ENCODE data around the gene TAF3.
"Not testable (repeated sequence)": the region's sequence is repeated elsewhere in the genome, so short reads cannot be mapped to it uniquely, and the experiment has no call there.

TAF3 gene

DNA sequence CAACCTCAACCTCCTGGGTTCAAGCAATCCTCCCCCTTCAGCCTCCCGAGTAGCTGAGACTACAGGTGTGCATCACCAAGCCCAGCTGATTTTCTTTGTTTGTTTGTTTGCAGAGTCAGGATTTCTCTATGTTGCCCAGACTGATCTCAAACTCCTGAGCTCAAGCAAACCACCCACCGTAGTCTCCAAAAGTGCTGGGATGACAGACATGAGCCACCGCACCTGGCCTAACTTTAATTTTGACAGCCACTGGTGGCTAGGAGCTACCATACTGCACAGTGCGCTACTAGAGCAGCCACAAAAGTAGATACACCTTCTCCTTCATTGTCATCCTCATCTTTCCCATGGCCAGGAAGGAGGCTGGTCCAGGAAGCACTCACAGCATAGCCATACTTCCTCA is 205.0 kb downstream of the TAF3 start:
- no peak for DNase-seq (ENCODE audit: low read depth, low spot score)
- H3K27ac ChIP-seq = no peak overlapping the region

DNA sequence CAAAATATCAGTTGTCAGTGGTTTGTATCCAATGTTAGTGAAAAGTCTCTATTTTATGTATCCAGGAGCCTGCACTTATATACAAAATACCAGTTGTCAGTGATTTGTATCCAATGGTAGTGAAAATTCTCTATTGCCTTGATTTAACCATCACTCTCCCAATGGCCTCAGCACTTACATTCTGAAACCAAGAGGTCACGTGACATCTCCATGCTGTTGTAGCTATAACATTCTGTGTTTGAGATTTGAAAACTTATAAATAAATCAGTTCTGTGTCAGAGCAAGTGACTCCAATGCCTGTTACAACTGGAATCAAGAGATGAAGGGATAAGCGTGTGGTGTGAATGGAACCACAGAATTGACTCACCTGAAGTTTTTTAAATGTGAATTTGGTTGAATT is 205.5 kb downstream of the TAF3 start:
- no peak for DNase-seq (ENCODE audit: low read depth, low spot score)
- H3K27ac ChIP-seq = no peak overlapping the region

DNA sequence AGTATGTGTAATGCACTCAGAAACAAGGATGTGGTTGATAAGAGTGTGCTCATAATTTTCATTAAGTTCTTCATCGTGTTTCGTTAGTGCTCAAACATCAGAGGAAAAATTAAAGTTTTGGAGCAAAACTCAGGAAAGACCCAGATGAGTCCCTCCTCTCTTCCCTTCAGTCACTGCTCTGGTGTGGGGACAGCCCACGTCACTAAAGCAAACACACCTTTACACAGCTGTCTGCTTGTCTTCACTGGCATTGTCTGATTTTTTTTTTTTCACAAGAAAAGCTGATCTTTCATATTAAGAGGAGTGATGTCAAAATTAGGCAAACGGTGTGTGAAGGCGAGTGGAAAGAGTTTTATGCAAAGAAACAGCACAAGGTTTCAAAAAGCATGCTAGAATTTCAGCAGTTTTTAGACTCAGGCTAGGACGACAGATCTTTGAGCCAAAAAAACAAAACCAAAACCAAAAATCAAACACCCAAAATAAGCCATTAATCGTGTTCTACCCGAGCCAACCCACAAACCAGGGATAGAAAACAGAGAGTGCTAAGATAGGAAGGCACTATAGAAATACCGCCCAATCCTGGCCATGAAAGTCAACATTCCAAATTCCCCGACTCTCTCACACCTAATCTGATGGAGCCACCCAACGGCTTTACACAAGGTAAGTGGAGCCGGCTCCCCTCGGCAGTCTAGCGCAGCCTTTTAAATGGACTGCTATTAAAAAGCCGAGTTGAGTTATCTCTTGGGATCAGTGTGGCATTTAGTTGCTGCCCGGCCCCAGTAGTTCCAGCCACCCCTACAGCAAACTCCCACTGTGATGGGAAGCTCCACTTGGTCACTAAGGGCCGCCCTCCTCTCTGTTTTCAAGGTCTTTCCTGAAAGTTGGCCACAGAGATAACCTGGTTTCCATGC is 208.3 kb downstream of the TAF3 start:
- no peak overlapping the region for H3K27ac ChIP-seq
- DNase-seq (ENCODE audit: low read depth, low spot score) = no peak

DNA sequence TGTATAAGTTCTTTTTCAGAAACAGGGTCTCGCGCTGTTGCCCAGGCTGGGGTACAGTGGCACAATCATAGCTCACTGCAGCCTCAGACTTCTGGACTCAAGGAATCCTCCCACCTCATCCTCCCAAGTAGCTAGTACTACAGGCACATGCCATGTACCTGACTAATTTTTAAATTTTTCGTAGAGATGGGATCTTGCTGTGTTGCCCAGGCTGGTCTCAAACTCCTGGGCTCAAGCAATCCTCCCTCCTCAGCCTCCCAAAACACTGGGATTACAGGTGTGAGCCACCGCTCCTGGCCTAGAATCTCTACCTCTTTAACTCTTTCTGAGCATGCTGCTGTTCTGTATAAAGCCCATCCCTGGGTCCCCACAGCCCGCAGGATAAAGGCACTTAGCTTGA is 212.9 kb downstream of the TAF3 start:
- H3K27ac ChIP-seq; DNase-seq (ENCODE audit: low read depth, low spot score): not testable (repeated sequence)

DNA sequence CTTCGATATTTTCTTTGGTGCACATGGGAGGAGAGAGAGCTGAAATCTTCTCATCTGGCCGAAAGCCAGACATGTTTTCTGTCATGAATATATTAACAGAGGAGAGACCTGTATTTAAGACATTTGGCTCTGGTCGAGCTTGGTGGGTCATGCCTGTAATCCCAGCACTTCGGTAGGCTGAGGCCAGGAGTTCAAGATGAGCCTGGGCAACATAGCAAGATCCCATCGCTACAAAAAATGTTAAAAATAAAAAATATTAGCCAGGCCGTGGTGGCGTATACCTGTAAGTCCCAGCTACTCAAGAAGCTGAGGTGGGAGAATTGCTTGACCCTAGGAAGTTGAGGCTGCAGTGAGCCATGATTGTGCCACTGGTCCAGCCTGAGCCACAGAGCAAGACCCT is 214.3 kb downstream of the TAF3 start:
- no peak overlapping the region for H3K27ac ChIP-seq

DNA sequence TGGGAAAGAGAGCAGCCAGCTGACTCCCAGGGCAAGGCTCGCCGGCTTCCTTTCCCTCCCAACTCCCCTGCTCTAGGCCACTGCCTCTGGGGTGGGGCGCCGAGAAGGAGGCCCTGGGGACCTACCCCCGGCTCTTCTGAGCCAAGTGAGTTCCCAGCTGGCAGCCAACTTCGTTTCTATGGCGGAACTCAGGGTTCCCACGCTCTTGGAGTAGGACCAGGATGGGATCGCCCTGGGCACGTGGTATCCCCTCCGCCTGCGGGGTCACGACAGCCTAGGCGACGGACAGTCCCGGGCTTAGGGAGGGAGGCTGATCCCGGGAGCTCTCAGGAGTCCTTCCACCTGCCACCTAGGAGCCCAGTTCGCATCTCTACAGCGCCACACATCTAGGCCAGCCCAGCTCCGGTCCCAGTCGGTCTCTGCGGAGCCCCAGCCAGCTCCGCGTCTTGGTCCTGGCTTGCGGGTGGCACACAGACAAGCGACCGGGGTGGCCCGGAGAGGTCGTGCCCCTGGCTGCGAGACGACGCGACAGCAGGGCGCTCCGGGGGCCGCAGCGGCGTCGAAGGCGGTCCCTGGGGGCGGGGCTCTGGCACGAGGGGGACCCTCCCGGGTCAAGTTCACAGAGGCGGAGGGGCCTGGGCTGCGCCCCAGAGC is 215.6 kb downstream of the TAF3 start:
- H3K27ac ChIP-seq = no peak overlapping the region
- DNase-seq (ENCODE audit: low read depth, low spot score) = no peak

More for the DNA sequence above, 214.3 kb downstream of the TAF3 start:
- no peak for DNase-seq (ENCODE audit: low read depth, low spot score)

DNA sequence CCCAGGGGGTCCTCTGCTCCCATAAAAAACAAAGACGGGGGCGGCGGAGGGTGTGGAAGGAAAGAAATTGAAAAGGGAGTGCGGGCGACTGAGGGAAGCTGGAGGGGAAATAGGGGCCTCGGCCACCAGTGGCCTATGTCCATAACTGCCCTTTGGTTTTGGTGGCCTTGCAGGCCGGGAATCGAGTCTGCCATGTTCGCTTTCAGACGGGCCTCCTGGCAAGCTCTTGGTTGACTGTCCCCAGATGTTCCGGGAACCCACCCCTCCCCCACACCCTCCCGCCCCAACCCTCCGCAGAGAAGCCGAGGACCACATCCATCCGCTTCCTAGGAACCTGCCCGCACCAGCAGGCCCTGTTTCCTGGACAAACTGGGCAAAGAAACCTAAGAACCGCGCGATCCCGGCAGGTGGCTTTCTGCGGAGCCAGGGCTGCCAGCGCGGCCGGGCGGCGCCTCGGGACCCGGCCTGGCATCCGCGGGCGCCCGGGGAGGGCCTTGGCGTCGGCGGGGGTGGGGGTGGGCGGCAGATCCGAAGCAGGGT is 216.2 kb downstream of the TAF3 start:
- H3K27ac ChIP-seq = no peak overlapping the region
- no peak for DNase-seq (ENCODE audit: low read depth, low spot score)

DNA sequence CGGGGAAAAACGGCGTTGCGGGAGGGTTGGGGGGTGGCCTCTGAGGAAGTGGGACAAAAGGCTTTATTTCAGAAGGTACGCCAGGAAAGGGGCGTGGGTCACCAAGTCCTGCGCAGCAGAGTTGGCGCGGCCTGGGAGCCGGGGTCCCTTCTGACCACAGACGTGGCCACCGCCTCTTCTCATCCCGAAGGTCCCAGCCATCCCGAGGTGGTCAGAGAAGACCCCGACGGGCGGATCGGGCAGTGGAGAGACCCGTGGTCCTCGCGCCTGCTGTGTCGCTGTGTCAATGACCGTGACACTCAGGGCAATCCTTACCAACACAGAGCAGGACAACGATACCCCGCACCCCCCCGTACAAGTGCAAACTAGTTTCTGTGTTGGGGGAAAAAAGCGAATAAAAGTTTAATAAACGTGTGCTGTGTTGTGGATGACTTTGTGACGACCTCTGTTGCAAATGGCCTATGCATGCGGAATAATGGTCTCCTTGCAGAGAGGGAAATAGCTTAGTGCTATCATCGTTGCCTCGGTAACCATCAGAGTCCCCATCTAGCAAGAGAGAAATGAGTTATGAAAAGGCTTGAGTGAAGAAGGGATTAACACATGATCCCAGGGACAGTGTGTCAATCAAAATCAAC is 216.8 kb downstream of the TAF3 start:
- no peak for DNase-seq (ENCODE audit: low read depth, low spot score)

DNA sequence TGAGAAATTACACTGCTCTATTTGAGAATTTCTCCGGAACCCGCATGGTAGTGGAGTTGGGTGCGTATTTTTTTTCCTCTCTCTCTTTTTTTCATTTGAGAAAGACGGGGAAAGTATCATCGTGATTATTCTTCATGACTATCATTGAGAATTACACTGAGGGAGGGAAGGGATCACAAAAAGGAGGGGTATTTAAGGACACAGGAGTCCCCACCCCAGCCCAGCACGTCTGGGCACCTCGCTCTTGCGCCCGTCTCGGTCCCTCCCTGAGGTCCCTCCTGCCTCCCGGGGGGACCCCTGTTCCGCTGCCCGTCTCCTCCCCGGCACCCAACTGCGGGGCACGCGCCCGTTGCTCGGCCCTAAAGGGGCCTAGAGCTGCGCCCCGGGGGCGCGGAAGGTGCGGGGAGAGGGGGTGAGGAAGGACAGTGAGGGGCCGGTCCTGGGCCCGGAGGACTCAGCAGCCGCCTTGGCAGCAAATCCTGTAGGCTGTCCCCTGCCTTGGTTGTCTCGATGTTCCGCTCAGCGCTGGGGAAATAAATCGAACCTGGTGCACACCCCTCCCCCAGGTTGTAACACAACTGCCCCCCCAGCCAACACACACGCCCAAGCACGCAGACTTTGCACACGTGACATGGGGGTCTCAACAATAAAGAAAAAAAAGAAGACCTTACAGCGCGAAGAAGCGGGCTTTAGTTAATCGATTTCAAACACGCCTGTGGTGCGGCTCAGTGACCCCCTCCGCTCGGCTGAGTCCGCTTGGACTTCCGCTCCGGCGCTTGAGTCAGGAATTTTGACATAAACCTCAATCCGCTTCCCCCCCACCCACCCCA is 217.6 kb downstream of the TAF3 start:
- no peak for DNase-seq (ENCODE audit: low read depth, low spot score)
- H3K27ac ChIP-seq = no peak overlapping the region

More for the DNA sequence above, 216.8 kb downstream of the TAF3 start:
- no peak overlapping the region for H3K27ac ChIP-seq

DNA sequence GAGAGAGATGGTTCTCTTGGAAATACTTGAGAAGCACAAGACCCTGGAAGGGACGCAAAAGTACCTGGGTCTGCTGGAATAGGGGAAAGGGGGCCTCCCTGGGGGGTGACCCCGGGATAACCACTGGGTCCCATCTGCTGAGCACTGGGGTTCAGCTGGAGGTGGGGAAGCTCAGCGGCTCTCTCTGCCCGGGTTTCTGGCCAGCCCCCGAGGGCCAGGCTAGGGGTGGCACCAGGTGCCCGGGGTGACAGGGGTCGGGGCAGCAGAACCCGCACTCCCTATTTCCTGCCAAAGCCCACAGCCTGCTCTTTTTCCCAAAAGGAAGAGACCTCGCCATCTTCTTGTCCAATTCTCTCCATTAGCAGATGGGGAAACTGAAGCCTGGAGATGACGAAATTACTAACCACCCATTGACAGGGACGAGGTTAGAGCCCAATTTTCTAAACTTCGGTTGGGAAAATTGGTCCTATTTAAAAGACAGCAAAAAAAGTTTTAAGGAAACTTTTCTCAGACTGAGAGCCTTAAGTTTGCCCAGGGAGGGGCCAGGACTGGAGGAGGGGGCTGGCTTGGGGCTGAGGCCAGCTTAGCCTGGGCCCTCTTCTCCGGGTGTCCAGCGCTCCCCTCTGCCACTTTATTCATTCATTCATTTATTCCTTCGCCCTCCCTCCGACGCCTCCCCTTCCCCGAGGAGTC is 218.3 kb downstream of the TAF3 start:
- no peak for DNase-seq (ENCODE audit: low read depth, low spot score)
- H3K27ac ChIP-seq = no peak overlapping the region

DNA sequence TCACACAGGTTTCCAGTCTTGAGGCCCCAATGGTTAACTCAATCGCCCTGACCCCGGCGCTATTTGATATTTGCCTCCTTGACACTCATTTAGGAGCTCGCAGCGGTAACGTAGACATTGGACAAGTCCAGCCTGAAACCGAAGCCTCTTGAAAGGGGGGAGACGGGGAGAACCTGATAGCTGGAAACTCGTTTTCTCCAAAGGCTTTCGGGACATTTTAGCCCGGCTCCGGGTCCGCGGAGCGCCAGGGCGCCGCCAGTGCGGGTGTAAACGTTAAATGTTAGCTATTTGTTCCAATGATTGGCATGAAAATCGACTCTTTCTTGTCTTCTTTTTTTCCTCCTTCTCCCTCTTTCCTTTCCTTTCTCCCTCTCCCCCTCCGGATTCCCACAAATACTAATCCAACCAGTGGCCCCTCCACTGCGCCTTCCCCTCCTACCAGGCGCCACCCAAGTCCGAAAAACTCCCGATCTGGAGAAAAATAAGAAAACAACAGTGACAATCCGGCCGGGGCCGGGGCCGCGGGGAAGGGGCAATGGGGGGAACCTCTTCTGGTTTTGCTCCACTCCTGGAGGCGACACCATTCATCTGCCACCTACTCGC is 219.0 kb downstream of the TAF3 start:
- DNase-seq (ENCODE audit: low read depth, low spot score) = no peak
- no peak overlapping the region for H3K27ac ChIP-seq

DNA sequence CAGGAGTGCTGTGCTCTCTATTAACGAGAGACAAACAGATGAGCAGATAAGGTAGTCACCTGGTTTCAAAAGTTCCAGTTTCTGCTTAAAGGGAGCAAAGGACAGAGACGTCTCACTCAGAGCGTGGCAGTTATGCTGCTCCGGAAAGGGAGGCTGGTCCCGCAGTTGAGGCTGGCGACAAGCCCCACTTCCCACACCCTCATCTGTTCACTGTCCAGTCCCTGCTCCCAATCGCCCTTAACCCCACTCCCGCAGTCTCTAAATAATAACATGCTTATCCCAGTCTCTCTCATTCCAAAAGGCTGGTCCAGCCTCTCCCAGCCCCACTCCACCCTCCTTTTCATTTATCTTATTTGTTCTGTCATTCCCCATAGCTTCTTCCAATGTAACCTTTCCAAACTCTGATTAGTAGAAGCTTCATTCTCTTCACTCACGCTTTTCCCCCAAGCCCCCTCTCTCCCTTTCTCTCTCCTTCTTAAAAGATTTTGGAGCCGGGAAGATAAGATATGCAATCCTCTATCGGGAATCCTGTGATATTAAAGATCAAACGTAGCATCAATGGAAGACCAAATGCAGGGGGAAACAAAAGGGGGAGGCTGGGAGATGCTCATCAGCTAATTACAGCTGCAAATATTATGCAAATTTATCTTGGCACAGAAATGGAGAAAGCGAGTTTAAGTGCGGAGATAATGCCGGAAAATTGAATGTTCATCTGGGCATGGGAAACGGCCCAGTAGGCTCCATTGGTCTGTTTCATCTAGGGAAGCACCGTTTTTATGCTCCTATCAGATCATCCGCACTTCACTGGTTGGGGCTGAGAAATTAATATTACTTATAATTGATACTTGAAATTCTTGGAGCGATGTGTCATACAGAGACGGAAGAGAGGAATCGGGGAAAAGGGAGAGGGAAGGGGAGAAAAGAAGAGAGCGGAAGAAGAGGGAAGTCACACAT is 219.9 kb downstream of the TAF3 start:
- DNase-seq (ENCODE audit: low read depth, low spot score) = no peak
- H3K27ac ChIP-seq = no peak overlapping the region

DNA sequence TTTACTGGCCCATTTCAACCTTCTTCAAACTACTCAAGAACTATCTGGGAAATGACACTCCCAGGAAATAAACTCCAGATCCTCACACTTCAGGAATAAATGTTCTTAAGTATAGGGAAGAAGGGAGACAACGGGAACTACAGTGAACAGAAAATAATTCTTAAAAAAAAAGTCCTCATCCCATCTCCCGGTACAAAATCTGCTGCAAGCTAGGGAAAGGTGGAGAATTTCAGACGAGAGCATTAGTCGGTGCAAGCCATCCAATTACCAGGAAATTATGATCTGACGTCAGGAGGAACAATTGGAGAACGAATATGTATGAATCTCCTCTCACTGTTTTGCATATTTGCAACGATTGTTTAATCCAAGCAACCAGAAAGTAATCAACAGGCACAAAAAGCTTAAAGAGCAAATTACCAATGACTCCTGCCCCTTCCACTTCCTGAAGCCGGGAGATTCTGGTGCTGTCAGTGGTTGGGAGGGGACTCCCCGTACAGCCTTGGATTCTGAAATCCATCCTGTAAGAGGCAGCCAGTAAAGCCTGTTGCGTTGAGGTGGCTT is 221.1 kb downstream of the TAF3 start:
- DNase-seq (ENCODE audit: low read depth, low spot score) = no peak

DNA sequence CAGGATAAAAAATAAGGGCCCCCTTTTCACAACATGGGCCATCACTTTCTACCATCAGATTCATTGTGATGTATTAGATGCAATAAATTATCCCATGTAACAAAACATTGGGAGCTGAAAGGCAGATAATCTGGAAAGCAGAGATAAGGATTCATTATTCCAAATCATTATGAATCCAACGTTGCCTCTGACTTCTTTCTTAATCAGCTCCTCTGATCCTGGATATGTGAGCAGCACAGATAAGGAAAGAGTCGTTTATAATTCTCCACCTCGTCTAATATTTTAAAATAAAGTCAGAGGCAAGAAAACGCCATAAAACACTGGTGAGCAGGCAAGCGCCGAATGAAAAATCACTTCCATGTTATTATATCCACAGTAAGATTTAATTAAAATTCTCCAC is 222.3 kb downstream of the TAF3 start:
- DNase-seq (ENCODE audit: low read depth, low spot score) = no peak
- no peak overlapping the region for H3K27ac ChIP-seq

More for the DNA sequence above, 221.1 kb downstream of the TAF3 start:
- no peak overlapping the region for H3K27ac ChIP-seq

DNA sequence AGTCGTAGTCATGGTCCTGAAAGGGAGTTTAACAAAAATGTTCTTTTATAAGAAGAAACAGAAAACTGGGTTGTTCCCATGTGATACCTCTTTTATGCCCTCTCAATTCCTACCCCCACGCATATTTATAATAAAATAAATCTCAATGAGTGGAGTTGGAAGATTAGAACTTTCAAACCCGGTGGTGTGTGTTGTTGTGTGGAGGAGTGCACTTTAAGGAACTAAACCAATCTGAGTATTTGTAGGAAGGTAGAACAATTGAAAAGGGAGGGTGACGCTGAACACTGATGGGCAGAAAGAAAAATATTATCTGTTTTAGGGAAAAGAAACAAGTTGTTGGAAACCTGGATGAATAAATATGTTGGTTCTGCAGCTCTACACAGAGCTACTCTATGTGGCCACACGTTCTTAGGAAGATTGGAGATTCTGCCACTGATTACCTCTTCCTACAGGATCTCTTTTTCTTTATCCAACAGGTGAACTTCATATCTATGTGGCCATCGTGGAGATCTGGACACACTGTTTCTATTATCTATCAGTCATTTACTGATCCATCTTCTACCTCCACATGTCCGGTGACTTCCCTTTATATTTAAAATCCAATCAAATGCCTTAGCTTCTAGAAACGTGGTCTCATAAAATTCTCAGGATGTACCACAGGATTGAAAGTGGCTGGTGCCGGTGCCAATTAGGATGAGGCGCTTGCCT is 223.1 kb downstream of the TAF3 start:
- H3K27ac ChIP-seq = no peak overlapping the region
- no peak for DNase-seq (ENCODE audit: low read depth, low spot score)

DNA sequence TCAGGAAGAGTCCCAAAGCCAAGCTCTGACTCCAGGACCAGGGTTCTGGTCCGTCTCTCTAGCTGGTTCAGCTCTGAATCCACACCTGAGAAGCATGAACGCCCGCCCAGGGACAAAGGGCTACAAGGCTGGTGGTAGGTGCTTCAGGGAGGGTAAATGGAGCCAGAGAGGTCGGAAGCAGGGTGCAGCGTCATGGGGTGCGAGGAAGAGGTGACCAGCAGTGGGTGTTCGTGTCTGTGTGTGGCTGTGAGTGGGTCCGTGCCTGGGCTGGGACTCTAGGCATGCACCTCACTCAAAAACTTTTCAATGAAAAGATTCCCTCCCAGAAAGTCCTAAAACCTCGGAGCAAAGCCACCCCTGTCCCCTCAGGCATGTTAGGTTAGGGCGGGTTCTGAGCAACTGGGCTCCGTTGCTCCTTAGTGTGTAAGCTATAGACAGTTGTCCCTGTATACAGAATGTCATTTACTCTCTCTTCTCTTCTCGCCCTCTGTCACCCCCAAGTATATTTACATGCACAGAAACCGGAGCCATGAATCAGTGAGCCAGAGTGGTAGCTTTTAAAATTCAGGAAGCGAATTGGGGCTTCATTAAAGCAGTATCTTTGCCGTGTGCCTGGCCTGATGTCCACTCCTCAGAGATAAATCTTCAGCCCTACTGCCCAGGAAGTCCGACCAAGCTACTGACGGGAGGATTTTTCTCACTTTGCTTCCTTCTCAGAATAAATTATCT is 223.9 kb downstream of the TAF3 start:
- DNase-seq (ENCODE audit: low read depth, low spot score) = no peak
- H3K27ac ChIP-seq = no peak overlapping the region
